Measurements from ENCODE around the gene CD1D.
"Not testable (repeated sequence)": the region's sequence is repeated elsewhere in the genome, so short reads cannot be mapped to it uniquely, and the experiment has no call there.

Gene CD1D

DNA sequence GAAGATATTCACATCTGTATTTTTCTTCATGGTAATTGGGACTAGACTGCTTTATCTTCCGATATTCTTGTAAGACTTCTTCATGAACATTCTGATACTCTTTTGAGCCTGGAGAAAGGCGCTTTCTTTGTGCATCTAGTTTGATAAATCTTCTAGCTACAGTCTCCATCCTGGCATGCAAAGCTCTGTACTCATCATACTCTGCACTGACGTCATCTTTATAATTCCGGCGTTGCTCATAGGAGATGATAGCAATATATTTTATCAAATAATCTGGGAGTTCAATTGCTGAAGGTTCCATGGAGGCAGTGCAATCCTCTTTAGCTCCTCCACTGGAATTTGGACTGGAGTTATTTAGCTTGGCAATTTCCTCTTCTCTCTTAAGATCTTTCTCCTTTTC, 4.8 kb upstream of the CD1D start:
- DNase-seq (ENCODE audit: extremely low read depth in 1 of 2, low read depth in 1 of 2) = not testable (repeated sequence)

DNA sequence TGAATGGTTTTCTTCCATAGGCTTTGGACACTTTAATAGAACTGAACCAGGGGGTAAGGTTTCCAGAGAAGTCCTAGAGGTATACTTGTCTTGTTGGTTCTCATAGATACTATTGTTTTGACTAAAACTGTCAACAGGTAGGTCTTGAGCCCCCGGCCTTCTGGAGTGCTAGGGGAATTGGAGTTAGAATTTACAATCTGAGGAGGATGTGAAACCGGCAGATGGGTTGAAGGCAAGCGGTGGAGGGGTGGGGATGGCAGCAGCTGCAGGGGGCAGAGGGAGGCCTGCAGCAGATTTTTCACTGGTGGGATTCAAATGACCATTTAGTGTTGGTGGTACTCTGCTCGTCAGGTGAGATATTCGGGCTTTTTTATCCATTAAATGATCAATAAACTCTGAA, 4.3 kb upstream of the CD1D start:
- DNase-seq (ENCODE audit: extremely low read depth in 1 of 2, low read depth in 1 of 2) = no peak

DNA sequence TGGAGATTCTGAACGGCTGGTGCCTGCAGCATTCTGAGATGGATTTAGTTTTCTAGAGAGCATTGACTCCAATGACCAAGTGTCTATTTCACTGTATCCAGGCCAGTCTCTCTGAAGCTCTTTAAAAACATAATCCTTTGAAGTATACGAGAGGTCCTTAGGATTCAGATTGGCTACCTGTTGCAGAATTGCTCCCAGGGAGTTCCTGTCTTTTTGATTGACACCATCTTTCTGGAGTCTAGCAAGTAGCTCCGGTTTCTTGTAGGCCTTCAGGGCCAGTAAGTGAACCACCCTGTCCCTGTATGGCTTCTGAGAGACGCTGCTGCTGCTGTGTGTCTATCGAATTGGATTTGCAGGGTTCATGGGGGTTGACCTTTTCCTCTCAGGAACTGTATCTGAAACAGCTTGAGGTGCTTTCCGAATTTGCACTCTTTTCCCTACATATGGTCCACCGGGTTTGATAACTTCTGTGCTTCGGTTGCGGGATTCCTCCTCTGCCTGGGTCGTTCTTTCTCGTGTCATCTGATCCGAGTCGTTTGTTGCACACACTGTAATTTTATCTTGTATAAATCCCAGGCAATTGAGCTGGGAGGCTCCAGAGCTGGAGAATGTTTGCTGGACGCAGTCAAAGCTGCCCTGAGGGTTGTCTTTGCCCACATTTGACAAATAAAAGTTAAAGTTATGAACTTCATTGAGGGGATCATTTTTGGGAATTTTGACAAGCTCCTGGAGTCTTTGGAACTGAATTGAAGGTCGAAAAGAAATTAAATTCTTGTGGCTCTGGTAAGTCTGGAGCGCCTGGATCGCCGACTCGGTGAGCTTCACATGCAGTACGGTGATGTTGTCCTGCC, 3.6 kb upstream of the CD1D start:
- DNase-seq (ENCODE audit: extremely low read depth in 1 of 2, low read depth in 1 of 2) = not testable (repeated sequence)

DNA sequence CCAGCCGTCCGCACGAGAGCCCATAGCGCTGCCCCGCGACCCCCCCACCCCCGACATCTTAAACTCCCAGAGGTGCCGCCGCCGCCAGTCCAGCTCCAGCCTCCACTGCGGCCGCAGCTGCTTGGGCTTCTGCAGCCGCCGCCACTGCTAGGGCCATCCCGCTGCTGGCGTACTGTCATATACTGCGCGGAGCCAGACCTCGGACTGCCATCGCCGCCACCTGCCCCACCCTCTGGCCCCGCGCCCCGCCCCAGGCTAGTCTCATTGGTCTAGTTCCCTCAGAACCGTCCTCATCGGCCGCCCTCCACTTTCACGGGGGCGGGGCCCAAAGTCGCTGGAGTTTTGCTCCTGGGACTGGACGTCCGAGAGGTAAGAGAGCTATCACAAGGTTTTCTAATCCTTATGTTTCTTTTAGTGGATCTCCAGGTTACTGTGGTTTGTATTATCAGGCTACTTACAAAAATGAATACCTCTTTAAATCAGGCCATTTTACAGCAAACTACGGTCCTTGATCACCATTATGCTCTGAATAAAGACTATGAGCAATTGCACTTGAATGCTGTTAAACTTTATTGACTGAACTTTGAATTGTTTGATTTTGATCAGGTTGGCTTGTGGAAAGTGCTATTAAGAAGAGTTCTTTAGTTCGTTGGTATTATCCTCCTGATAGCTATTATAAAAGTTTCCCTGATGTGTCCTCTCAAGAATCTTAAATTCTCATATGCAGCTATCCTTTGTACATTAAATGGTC, 2.8 kb upstream of the CD1D start:
- DNase-seq (ENCODE audit: extremely low read depth in 1 of 2, low read depth in 1 of 2) = peak in 1 of 2 donors; percentile 8

DNA sequence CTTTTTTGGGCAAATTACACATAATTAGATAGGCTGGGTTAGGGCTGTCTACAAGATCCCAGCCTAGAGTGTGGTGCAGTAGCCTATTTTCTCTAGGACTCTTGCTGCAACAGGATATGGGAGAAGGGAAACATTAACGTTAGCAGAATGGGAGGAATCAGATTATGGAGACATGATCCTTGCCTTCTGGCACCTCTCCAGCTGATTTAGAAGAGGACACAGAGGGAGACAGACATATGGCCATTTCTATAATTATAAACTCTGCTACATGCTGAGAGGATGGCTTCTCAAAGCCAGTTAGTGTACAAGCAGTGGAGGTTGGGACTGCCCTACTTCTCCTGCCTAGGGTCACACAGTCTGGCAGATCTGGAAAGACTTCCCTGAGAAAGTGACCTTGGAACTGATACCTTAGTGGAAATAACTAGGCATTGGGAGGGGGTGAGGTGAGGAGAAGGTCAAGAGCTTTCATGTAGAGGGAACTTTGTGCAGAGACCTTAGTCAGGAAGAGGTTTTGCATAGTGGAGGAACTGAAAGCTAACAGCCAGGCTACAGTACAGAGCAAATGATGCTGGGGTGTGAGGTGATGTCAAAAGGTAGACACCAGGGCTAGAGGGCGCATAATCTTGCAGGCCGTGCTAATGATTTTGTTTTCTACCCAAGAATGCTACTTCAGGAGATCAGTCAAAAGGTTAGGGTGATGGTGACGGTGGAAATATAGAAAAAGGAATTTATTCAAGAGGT, 1.2 kb upstream of the CD1D start:
- no peak for DNase-seq (ENCODE audit: extremely low read depth in 1 of 2, low read depth in 1 of 2)

DNA sequence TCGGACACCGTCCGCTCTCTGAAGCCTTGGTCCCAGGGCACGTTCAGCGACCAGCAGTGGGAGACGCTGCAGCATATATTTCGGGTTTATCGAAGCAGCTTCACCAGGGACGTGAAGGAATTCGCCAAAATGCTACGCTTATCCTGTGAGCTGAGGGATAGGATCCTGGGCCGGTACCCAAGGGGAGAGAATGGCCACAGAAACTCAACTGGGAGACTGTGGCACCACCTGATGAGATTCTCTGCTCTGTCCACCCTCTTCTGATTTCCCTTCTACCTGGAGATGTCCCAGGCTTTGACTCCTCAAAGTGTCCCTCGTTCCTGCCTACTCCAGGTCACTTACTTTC, 855 bp downstream of the CD1D start:
- DNase-seq (ENCODE audit: extremely low read depth in 1 of 2, low read depth in 1 of 2) = no peak

DNA sequence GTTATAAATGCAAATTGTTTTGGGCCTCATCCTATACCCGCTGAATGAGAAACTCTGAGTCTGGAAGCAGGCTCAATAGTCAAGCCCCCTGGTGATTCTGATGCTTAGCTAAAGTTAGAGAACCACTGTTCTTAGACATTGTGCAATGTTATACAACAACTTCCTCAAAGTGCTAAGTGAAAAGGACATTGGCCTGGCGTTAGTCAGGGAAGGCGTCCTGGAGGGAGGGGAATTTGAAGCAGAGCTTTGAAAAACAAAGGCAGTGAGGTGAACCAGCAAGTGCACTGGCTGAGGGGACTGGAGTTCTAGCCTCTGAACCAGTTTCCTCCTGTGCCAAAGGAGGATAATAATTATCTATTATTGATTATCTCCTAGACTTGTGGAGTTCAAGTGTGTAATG, 5.1 kb downstream of the CD1D start:
- no peak for DNase-seq (ENCODE audit: extremely low read depth in 1 of 2, low read depth in 1 of 2)

DNA sequence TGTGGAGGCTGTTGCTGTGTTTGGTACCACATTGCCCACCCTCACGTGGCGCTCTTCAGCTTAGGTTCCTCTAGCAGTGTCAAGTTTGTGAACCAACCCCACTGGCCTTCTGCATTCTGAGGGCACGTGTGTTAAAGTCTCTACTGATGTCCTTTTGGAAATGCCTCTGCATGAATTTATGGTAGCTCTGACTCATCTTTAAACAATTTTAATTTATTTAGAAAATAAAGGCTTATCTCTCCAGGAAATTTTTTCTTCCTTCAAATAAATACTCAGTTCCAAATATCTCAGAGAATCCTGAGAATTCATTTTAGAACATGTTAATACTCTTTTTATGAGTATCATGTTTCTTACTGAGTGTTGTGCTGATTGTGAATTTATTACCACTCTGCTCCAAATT, 5.5 kb downstream of the CD1D start:
- DNase-seq (ENCODE audit: extremely low read depth in 1 of 2, low read depth in 1 of 2) = no peak

DNA sequence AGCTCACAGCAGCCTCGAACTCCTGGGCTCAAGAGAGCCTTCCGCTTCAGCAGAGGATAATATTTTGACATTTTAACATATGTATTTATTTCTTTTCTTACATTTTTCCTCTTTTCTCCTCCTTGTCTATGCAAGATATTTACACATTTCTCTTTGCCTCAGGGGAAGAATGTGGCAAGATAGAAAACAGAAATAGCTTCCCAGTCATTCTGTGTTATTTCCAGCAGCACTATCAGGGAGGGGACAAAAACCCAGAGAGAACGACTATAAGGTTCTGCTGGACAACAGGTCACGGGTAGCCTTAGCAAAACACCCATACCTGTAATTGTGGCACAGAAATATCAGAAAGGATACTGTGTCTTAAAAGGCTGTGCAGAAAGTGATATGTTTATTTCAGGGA, 7.9 kb downstream of the CD1D start:
- DNase-seq (ENCODE audit: extremely low read depth in 1 of 2, low read depth in 1 of 2) = no peak

DNA sequence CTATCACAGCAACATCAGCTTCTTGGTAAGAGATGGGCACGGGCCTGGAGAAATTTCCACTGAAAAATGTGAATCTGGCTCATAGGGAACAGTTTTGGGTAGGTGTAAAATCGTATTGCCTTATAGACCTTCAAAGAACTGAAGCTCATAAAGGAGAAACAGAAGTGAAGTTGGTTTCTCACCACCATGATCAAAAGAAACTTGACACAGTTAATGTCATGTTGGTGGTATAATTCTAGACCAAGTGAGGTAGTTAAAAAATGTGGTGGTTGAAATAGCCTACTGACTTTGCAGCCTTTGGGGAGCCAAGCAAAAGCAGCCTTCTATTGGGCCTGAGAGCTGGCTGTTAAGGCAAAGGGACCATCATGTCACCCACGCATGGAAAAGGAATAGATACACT, 8.9 kb downstream of the CD1D start:
- DNase-seq (ENCODE audit: extremely low read depth in 1 of 2, low read depth in 1 of 2) = no peak

DNA sequence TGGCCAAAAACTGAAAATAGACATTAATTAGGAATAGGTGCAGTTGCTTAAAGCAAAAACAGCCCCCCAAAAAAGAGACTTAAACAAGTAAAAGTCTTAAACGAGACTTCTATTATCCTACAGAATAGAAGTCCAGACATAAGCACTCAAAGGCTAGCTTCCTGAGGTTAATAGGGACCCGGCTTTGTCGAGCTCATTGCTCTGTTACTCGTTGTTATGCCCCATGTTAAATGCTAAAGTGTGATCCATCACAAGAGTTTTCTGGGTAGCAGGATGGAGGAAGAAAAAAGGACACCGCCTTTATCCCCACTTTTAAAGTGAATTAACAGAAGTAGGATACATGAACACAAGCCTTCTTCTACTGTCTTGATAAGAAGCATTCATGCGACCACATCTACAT, 10.6 kb downstream of the CD1D start:
- DNase-seq (ENCODE audit: extremely low read depth in 1 of 2, low read depth in 1 of 2) = no peak

DNA sequence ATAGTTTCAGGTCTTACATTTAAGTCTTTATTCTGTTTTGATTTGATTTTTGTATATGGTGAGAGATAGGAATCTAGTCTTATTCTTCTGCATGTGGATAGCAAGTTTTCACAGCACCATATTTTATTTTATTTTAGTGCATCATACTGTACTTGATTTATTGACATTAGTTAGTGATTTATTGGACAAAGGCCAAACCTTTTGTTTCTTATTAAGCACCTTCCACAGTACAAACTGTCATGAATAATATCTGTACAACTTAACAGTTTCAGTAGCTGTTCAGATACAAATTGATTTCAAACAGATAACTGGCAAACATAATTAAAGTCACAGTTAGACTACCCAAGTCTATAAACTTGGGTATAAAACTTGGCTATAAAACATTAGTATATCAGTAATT, 15.8 kb downstream of the CD1D start:
- DNase-seq (ENCODE audit: extremely low read depth in 1 of 2, low read depth in 1 of 2) = no peak

DNA sequence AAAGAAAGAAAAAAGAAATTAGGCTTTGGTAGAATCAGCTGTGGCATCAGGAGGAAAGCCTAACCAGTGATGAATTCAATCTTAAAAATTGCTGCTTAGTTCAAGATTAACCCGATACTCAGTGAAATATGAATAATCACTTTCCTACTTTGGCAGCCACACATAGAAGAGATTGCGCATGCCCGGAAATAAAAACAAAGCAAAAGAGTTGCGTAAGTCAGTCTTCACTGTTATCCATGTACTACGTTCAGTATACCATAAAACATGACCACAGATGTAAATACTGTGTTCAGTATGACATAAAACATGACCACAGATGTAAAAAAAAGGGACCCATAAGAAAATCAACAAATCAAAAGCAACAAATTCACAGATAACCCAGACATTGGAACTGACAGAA, 19.2 kb downstream of the CD1D start:
- DNase-seq (ENCODE audit: extremely low read depth in 1 of 2, low read depth in 1 of 2) = no peak

DNA sequence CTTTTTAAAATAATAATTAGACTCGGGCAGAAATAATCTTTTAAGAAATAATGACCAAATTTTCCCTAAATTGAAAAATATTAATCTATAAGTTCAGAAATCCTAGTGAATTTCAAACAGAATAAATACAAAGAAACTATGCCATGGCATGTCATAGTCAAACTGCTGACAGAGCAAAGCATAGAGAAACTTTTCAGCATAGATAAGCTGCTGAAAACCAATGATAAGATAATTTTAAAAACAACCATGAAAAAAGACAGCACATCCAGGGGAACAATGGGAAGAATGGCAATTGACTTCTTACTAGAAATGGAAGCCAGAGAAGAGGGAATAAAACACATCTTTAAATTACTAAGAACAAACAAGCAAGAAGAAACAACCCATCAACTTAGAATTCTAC, 19.8 kb downstream of the CD1D start:
- no peak for DNase-seq (ENCODE audit: extremely low read depth in 1 of 2, low read depth in 1 of 2)

DNA sequence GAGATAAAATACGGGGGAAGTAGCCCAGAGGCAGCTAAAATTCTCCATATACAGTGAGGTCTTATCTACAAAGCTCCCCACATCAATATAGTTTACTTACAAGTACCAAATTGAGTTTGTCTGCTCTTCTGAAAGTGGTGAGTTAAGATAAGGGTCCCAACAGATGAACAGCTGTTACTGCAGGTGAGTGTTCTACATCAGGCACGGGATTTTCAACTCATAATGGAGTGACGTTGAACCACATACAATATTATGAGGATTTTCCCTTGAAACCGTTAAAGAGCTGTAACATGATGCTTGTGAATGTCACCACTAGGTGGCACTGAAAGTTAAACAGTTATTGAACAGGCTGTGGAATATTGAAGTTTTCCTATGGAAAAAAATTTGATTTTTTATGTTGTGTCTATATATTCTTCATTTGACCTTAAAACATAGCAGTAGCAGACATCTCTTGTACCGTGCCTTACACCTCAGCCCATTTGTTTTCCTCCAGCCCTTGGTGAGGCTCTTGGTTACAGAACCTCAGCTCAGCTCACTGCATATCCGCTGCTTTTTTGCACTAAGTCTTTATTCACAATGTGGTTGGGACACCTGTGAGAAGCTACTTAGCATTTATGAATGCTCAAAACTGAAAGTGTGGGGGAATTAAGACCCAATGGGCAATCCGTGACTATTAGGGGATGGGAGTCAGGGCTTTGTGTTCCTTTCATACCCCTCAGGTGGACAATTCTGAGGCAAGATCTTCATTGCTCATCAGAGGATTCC, 23.2 kb downstream of the CD1D start:
- DNase-seq (ENCODE audit: extremely low read depth in 1 of 2, low read depth in 1 of 2) = no peak

DNA sequence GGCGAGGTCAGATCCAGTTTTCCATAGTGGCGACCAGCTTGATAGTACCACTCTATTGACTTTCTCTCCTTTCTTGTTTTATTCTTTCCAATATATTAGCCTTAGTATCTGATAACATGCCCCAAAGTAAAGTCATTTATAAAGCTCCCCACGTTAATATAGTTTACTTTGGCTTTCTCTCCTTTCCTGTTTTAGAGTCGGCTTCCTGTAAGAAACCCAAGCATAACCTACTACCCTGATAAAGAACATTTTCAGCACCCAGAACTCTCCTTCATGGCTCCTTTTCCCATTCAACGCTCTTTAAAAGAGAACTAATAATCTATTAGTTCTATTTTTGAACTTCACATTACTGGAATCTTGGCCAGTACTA, 23.7 kb downstream of the CD1D start:
- DNase-seq (ENCODE audit: extremely low read depth in 1 of 2, low read depth in 1 of 2) = no peak

DNA sequence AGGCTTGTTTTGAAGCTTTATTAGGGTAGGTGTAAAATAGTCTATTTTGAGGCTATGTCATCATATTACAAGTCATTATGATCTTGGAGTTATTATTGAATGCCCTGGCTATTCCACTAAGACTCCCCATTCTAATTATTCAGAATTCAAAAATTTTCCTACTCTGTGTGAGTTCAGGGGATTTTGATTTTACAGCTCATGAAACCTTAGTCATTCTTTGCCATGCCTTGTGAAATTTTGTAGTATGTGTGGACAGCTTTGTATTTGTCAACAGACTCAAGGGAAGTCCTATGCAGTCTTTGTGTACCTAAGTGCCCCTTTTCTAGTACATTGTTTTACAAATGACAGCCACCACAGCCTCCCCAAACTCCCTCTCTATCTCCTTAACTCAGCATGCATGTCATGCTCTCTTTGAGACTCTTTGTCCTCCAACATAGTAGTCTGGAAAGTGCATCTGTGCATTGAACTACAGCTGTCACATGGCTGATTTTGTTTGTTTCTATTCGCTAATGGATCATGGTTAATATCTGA, 28.0 kb downstream of the CD1D start:
- DNase-seq (ENCODE audit: extremely low read depth in 1 of 2, low read depth in 1 of 2) = no peak

DNA sequence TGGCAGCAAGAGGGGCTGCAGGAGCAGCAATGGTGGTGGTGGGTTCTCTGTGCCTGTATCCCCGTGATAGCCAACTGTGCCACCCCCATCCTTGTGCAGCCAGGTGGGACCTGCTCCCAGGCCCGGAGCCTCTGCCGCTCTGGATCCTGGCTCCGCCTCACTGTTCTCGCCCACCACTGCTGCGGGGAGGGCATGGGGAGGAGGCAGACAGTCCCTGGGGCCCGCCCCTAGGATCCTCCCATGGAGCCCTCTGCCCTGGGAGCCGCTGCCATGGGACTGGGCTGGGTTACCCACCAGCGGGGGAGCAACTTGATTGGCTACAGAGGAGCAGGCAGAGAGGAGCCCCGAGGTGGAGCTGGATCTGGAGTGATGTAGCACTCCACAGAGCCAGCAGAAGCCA, 31.6 kb downstream of the CD1D start:
- no peak for DNase-seq (ENCODE audit: extremely low read depth in 1 of 2, low read depth in 1 of 2)

DNA sequence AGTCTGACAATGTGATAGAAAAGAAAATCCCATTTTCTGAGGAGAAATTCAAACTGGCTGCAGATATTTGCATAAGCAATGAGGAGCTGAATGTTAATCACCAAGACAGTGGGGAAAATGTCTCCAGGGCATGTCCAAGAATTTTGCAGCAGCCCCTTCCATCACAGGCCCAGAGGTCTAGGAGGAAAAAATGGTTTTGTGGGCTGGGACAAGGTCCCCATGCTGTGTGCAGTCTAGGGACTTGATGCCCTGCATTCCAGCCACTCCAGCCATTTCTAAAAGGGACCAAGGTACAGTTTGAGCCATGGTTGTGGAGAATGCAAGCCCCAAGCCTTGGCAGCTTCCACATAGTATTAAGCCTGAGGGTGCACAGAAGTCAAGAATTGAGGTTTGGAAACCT, 42.8 kb downstream of the CD1D start:
- not testable (repeated sequence) for DNase-seq (ENCODE audit: extremely low read depth in 1 of 2, low read depth in 1 of 2)

DNA sequence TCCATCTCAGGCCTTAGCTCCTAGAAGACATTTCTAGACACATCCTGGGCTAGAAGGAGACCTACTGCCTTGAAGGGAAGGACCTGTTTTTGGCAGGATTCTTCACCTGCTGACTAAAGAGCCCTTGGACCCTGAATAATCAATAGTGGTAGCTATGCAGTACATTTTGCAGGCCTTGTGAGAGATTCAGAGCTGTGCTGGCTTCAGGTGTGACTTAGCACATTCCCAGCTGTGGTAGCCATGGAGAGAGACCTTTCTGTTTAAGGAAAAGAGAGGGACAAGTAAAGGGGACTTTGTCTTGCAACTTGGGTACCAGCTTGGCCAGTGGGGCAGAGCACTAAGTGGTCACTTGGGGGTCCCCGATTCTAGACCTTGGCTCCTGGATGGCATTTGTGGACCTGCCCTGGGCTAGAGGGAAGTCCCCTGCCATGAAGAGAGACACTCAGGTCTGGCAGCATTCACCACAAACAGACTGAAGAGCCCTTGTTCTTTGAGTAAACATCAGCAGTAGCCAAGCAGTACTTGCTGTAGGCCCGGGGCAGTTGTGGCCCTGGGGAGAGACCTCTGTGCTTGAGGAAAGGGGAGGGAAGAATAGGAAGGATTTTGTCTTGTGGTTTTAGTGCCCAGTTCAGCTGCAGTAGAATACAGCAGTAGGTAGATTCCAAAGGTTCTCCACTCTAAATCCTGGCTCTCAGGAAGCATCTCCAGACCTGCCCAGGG, 47.4 kb downstream of the CD1D start:
- no peak for DNase-seq (ENCODE audit: extremely low read depth in 1 of 2, low read depth in 1 of 2)

Data from stimulated activated CD8-positive, alpha-beta memory T cell treated with anti-CD3 and anti-CD28 coated beads, Interleukin-7, amount 100 ng/mL, for 48 hours (primary cell).